Spleen (tissue), 11 donors: ENCODE measurements around the gene ESR1. TPM values are rescaled to one million over a fixed set of nuclear protein-coding genes. Genes with fewer than 3 reads are reported as not detected.

ENCODE experiments used
- DNase-seq: peaks from one replicate; pipeline ENCODE4 v3.0.0-alpha.2; 2020
- H3K27ac ChIP-seq, 8 donors: fragments of 200-600 bp; sonication (generic) in 7 of 8; 1 replicate in 4 of 8; 2 replicates in 4 of 8; pipeline versions ENCODE4 v1.5.0 to v1.8.0; 2016 to 2021; ENCODE audit warnings: inconsistent platforms in 4 of 8, mild to moderate bottlenecking in 4 of 8, moderate library complexity in 1 of 8
- H3K27me3 ChIP-seq, 7 donors: fragments of 200-600 bp; sonication (generic) in 6 of 7; replicated peaks in 1 of 7; 1 replicate in 4 of 7; 2 replicates in 3 of 7; pipeline versions ENCODE4 v1.5.0 to v1.8.0; 2016 to 2021; ENCODE audit warnings: inconsistent platforms in 3 of 7, mild to moderate bottlenecking in 1 of 7
- H3K36me3 ChIP-seq, 6 donors: fragments of 200-600 bp; sonication (generic) in 5 of 6; 1 replicate in 4 of 6; 2 replicates in 2 of 6; pipeline versions ENCODE4 v1.5.0 to v1.8.0; 2016 to 2021; ENCODE audit warnings: inconsistent platforms in 2 of 6
- H3K4me1 ChIP-seq, 6 donors: fragments of 200-600 bp; sonication (generic) in 5 of 6; 1 replicate in 3 of 6; 2 replicates in 3 of 6; pipeline versions ENCODE4 v1.5.0 to v1.8.0; 2016 to 2021; ENCODE audit warnings: inconsistent platforms in 3 of 6
- H3K4me3 ChIP-seq, 8 donors: fragments of 200-600 bp; sonication (generic) in 7 of 8; 1 replicate in 4 of 8; 2 replicates in 4 of 8; pipeline versions ENCODE4 v1.5.0 to v1.8.0; 2016 to 2021; ENCODE audit warnings: inconsistent platforms in 4 of 8, mild to moderate bottlenecking in 4 of 8, moderate library complexity in 2 of 8
- H3K9me3 ChIP-seq, 8 donors: fragments of 200-600 bp; sonication (generic) in 7 of 8; 1 replicate in 4 of 8; 2 replicates in 4 of 8; pipeline versions ENCODE4 v1.5.0 to v1.8.0; 2016 to 2021; ENCODE audit warnings: inconsistent platforms in 4 of 8
- POLR2A ChIP-seq, 3 donors: fragments of 450-650 bp; IDR thresholded peaks; one replicate each; pipeline ENCODE4 v1.5.1; 2017; ENCODE audit warnings: antibody characterized with exemption in 3 of 3, mild to moderate bottlenecking in 1 of 3
- POLR2AphosphoS5 ChIP-seq, 3 donors: sonication (generic); formaldehyde crosslinking; IDR thresholded peaks; one replicate each; pipeline ENCODE4 v1.5.1; 2017; ENCODE audit warnings: antibody characterized with exemption in 3 of 3
- WGBS, 5 donors: extraction: QIAGEN DNeasy Blood & Tissue Kit in 3 of 5; methylation state at CpG; one replicate each; pipeline versions ENCODE4 v1.1.5 to v1.1.7; 2013 to 2018; 5-methylcytosine and 5-hydroxymethylcytosine counted together
- intact Hi-C: fragments of 100-400 bp; cut with DNase I; formaldehyde crosslinking; loops from one replicate; pipeline ENCODE4 v1.15.0; 2023; ENCODE audit warnings: low total_unique reads
- polyA plus RNA-seq, 3 donors: library from polyadenylated mRNA; stranded (reverse); fragments of 200-250 nt; gene quantifications; one replicate each; pipeline ENCODE4 v1.2.1, GENCODE V29; 2013
- total RNA-seq, 7 donors: library from RNA; depleted of rRNA in 3 of 7; stranded (reverse); fragments of >200 nt in 3 of 7; fragmentation: NEBNext Ultra II Directional in 4 of 7; extraction: Animal tissue kit (Norgen Biotek cat#: 25700) in 4 of 7; gene quantifications; one replicate each; pipeline versions ENCODE4 v1.1.0 to v1.2.1, GENCODE V29; 2016 to 2021
- TF ChIP-seq, protein P1 (sequence below), 11 experiments: fragments of 200-600 bp in 7 of 11; fragments of 450-650 bp in 4 of 11; sonication (generic) in 4 of 11; IDR thresholded peaks in 8 of 11; conservative IDR thresholded peaks in 3 of 11; 1 replicate in 7 of 11; 2 replicates in 4 of 11; pipeline versions ENCODE4 v1.4.0 to v1.8.0; 2016 to 2021; ENCODE audit warnings: antibody characterized with exemption in 11 of 11, inconsistent platforms in 4 of 11, mild to moderate bottlenecking in 1 of 11
- donor health status: healthy with polysubstance abuse.
- donor health status: DM: no; HTN: no; CAD: no; lungs with moderate emphysema.
- donor health status: DM: no; HTN: no; CAD: no.
- donor health status: Bipolar disorder and iron deficiency.
- donor health status: healthy.
- donor health status: DM: no; HTN: no; CAD: no.
- donor health status: DM: yes; HTN: yes; CAD: no.

ESR1 gene
- total and polyA plus RNA-seq, 10 donors, result 0.35 to 7.3 (median 3.2) TPM

DNA sequence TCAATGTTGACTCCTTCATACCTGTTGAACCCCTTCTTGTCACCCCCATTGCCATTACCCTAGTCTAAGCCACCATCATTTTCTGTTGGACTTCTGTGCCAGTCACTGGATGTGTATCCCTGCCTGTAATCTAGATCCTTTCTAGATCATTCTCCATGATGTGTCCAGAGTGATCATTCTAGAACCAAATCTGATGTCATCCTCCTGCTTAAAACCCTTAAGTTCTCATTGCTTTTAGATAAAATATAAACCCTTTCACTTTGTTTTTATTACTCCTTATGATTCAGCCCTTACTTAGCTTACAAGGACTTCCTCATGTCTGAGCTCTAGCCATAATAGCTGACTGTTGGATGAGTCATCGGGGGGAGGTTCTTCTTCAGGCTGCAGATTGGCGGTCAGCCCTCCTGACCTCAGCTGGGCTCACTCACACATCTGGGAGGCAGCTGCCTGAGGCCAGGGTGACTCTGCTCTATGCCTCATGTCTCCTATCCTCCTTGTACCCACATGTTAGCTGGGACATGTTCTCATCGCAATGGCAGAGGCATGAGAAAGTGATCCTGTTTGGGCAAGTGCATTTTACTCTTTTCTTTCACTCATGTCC, 287.6 kb downstream of the ESR1 start:
- intact Hi-C loops, result no loop called here
- DNase-seq, result no peak

DNA sequence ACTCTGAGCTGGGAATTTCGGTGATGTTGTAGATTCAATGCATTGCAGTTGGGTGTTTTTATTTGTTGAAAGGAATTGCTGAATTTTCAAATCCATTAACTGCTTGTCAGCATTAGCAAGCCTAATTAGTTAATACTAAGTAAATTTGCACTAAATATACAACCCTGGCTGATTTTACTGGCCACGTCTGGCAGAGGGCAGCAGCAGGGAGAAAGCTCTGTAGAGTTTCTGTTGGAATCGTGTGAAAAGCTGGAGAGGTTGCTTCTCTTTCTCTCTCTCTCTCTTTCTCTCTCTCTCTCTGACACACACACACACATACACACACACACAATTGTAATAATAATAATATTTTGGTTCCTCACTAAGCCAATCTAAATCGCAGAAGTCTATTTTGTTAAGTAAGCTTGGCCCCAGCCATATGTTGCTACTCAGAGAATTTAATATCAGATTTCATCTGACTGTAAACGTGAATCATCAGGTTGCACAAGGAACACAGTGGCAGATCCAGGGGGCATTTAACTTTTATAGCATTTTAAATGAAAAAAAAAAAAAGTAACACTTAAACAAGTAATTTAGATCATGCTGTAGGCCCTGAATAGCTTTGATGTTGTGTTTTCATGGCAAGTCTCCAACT, 289.5 kb downstream of the ESR1 start:
- no peaks in the 10 kb centered on the region for H3K9me3 ChIP-seq
- 82 to 92% (median 87%) methylated on average over 5 of the region's 5 CpGs for WGBS, 5 donors
- TF ChIP-seq POLR2AphosphoS5 (IDR thresholded peaks at IDR 0.05) (no peak), POLR2A (IDR thresholded peaks at IDR 0.05) (no peak)
- TF ChIP-seq, protein P1, sequence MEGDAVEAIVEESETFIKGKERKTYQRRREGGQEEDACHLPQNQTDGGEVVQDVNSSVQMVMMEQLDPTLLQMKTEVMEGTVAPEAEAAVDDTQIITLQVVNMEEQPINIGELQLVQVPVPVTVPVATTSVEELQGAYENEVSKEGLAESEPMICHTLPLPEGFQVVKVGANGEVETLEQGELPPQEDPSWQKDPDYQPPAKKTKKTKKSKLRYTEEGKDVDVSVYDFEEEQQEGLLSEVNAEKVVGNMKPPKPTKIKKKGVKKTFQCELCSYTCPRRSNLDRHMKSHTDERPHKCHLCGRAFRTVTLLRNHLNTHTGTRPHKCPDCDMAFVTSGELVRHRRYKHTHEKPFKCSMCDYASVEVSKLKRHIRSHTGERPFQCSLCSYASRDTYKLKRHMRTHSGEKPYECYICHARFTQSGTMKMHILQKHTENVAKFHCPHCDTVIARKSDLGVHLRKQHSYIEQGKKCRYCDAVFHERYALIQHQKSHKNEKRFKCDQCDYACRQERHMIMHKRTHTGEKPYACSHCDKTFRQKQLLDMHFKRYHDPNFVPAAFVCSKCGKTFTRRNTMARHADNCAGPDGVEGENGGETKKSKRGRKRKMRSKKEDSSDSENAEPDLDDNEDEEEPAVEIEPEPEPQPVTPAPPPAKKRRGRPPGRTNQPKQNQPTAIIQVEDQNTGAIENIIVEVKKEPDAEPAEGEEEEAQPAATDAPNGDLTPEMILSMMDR (IDR thresholded peaks at IDR 0.05 in 8 of 11, conservative IDR thresholded peaks at IDR 0.05 in 3 of 11), result no peak
- H3K27me3 ChIP-seq, result no peaks in the 10 kb centered on the region
- no peak overlapping the region for H3K27ac ChIP-seq
- no peak overlapping the region for H3K4me3 ChIP-seq
- intact Hi-C loops, result no loop called here
- no peaks in the 10 kb centered on the region for H3K36me3 ChIP-seq
- no peak for DNase-seq
- H3K4me1 ChIP-seq, result peaks cover 5 to 17% (median 10%) of the 10 kb centered on the region in 6 donors

More for the DNA sequence above, 287.6 kb downstream of the ESR1 start:
- 70 to 82% (median 75%) methylated on average over 3 of the region's 3 CpGs for WGBS, 5 donors
- H3K9me3 ChIP-seq, result no peaks in the 10 kb centered on the region
- peaks cover 5 to 11% (median 8%) of the 10 kb centered on the region in 6 donors for H3K4me1 ChIP-seq
- H3K27ac ChIP-seq, result peak overlapping the region in 2 of 8 donors; percentile 36 to 54
- no peak overlapping the region for H3K4me3 ChIP-seq
- no peaks in the 10 kb centered on the region for H3K36me3 ChIP-seq
- TF ChIP-seq POLR2AphosphoS5 (IDR thresholded peaks at IDR 0.05), result no peak
- TF ChIP-seq, protein P1 (IDR thresholded peaks at IDR 0.05 in 8 of 11, conservative IDR thresholded peaks at IDR 0.05 in 3 of 11), result no peak
- no peak for TF ChIP-seq POLR2A (IDR thresholded peaks at IDR 0.05)
- H3K27me3 ChIP-seq, result no peaks in the 10 kb centered on the region

DNA sequence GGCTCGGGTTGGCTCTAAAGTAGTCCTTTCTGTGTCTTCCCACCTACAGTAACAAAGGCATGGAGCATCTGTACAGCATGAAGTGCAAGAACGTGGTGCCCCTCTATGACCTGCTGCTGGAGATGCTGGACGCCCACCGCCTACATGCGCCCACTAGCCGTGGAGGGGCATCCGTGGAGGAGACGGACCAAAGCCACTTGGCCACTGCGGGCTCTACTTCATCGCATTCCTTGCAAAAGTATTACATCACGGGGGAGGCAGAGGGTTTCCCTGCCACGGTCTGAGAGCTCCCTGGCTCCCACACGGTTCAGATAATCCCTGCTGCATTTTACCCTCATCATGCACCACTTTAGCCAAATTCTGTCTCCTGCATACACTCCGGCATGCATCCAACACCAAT, 291.2 kb downstream of the ESR1 start:
- Histone ChIP-seq H3K9me3 (no peaks in the 10 kb centered on the region), H3K27me3 (no peaks in the 10 kb centered on the region), H3K27ac (no peak overlapping the region), H3K4me3 (no peak overlapping the region), H3K36me3 (no peaks in the 10 kb centered on the region), H3K4me1 (peaks cover 5 to 17% (median 10%) of the 10 kb centered on the region in 6 donors)
- TF ChIP-seq POLR2A (IDR thresholded peaks at IDR 0.05), result no peak
- TF ChIP-seq, protein P1 (IDR thresholded peaks at IDR 0.05 in 8 of 11, conservative IDR thresholded peaks at IDR 0.05 in 3 of 11), result no peak
- TF ChIP-seq POLR2AphosphoS5 (IDR thresholded peaks at IDR 0.05), result no peak
- 85 to 94% (median 88%) methylated on average over 14 of the region's 14 CpGs for WGBS, 5 donors
- intact Hi-C loops, result no loop called here
- no peak for DNase-seq

DNA sequence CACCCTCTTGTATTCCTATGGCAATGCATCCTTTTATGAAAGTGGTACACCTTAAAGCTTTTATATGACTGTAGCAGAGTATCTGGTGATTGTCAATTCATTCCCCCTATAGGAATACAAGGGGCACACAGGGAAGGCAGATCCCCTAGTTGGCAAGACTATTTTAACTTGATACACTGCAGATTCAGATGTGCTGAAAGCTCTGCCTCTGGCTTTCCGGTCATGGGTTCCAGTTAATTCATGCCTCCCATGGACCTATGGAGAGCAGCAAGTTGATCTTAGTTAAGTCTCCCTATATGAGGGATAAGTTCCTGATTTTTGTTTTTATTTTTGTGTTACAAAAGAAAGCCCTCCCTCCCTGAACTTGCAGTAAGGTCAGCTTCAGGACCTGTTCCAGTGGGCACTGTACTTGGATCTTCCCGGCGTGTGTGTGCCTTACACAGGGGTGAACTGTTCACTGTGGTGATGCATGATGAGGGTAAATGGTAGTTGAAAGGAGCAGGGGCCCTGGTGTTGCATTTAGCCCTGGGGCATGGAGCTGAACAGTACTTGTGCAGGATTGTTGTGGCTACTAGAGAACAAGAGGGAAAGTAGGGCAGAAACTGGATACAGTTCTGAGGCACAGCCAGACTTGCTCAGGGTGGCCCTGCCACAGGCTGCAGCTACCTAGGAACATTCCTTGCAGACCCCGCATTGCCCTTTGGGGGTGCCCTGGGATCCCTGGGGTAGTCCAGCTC, 292.1 kb downstream of the ESR1 start:
- Histone ChIP-seq H3K4me3 (no peak overlapping the region), H3K27ac (peak overlapping the region in 4 of 8 donors; percentile 8 to 55 (median 32)), H3K27me3 (no peaks in the 10 kb centered on the region), H3K36me3 (no peaks in the 10 kb centered on the region), H3K4me1 (peaks cover 5 to 17% (median 10%) of the 10 kb centered on the region in 6 donors), H3K9me3 (no peaks in the 10 kb centered on the region)
- intact Hi-C loops, result no loop called here
- 90 to 100% (median 94%) methylated on average over 3 to 4 of the region's 4 CpGs for WGBS, 5 donors
- TF ChIP-seq POLR2AphosphoS5 (IDR thresholded peaks at IDR 0.05), result no peak
- no peak for TF ChIP-seq POLR2A (IDR thresholded peaks at IDR 0.05)
- TF ChIP-seq, protein P1 (IDR thresholded peaks at IDR 0.05 in 8 of 11, conservative IDR thresholded peaks at IDR 0.05 in 3 of 11), result no peak
- DNase-seq, result no peak
